Astrocyte of the cerebellum (primary cell): ENCODE measurements around the gene REN.

Experiments
- DNase-seq: peaks from one replicate; pipeline ENCODE4 v3.0.0-alpha.2; 2011; ENCODE audit warnings: low read depth
- H3K4me3 ChIP-seq: 2 replicates; pipeline ENCODE4 v1.5.1; 2011; ENCODE audit warnings: mild to moderate bottlenecking, low read depth, low read length, moderate library complexity
- CTCF ChIP-seq: IDR thresholded peaks from 2 replicates; pipeline ENCODE4 v1.5.1; 2012; ENCODE audit warnings: low read length, low read depth, moderate library complexity, mild to moderate bottlenecking; ENCODE audit errors: missing control alignments
- in situ Hi-C: cut with HindIII; loops from 2 replicates; pipeline ENCODE4 v1.10.0; 2017; ENCODE audit warnings: low sequenced_read_pairs

REN gene

GRCh38 chr1:204166219-204166618 is at the start of gene REN:
Gene REN, minus strand, starts transcription at chr1:204166337. Its CDS starts 44 bp downstream, at chr1:204166293.
- in situ Hi-C loops, result no loop called here
- no peak for TF ChIP-seq CTCF
- no peak for DNase-seq
- no peak within 1 kb of the TSS for H3K4me3 ChIP-seq

GRCh38 chr1:204213668-204214662 is 47.8 kb upstream of the REN start, which contains the start of gene GOLT1A:
Gene GOLT1A, minus strand, starts transcription at chr1:204213988. Its CDS starts 82 bp downstream, at chr1:204213906.
- peak within 1 kb of the TSS; percentile 7 for H3K4me3 ChIP-seq
- peak; percentile 71 for DNase-seq
- TF ChIP-seq CTCF, result peak; percentile 88
- in situ Hi-C loops, result loop anchor here (5.0 to 10.0 kb wide), 2 partner anchors 57 to 151 kb away; no protein-coding TSS in a partner anchor

GRCh38 chr1:204212715-204213114 is 46.6 kb upstream of the REN start:
- H3K4me3 ChIP-seq, result no peak overlapping the region
- no peak for TF ChIP-seq CTCF
- no peak for DNase-seq
- in situ Hi-C loops, result loop anchor here (5.0 to 10.0 kb wide), 2 partner anchors 55 to 152 kb away; no protein-coding TSS in a partner anchor

- H3K4me3 ChIP-seq, result no peak overlapping the region
- in situ Hi-C loops, result loop anchor here (5.0 to 10.0 kb wide), 2 partner anchors 54 to 154 kb away; no protein-coding TSS in a partner anchor
- DNase-seq, result no peak
- no peak for TF ChIP-seq CTCF
Measured at GRCh38 chr1:204211046-204211445, 44.9 kb upstream of the REN start.

- peak; percentile 93 for TF ChIP-seq CTCF
- in situ Hi-C loops, result no loop called here
- no peak overlapping the region for H3K4me3 ChIP-seq
- no peak for DNase-seq
Measured at GRCh38 chr1:204207136-204207616, 41.0 kb upstream of the REN start.

GRCh38 chr1:204206121-204206520 is 40.0 kb upstream of the REN start:
- peak; percentile 19 for TF ChIP-seq CTCF
- in situ Hi-C loops, result no loop called here
- H3K4me3 ChIP-seq, result no peak overlapping the region
- no peak for DNase-seq
